K562 (cell line): ENCODE measurements around the gene EPHA2. TPM values are rescaled to one million over a fixed set of nuclear protein-coding genes. Genes with fewer than 3 reads are reported as not detected.
A peak's percentile ranks its signal among the peaks of the same experiment; 100 is the strongest.

ENCODE experiments used
- ATAC-seq: fragments of 200-7000 bp; cut with Tn5 transposase; 3 replicates; pipeline ENCODE4 v1.9.1; 2020; ENCODE audit warnings: moderate library complexity
- BruUV-seq: library from RNA; stranded (reverse); fragments of 400-500 nt; replicated peaks from 2 replicates; lab custom pipeline; 2021; lab: Mats Ljungman, UMichigan
- CTCF ChIA-PET: fragments of 300-600 bp; formaldehyde crosslinking; extraction: SDS; loops from one replicate; lab custom pipeline; 2021; ENCODE audit warnings: low intra/inter-chr PET ratio; lab: Yijun Ruan, JAX
- POLR2A ChIA-PET: fragments of 300-600, 350-650 bp; sonication (Branson Sonifier 250); formaldehyde crosslinking; extraction: SDS; loops from one replicate; lab custom pipeline; 2021; ENCODE audit warnings: antibody characterized with exemption, inconsistent platforms; lab: Yijun Ruan, JAX
- DNase-seq, 4 experiments: peaks; one replicate each; pipeline versions ENCODE4 v3.0.0 to v3.0.0-alpha.2; 2011 to 2018; ENCODE audit warnings: low spot score in 3 of 4, mixed read lengths in 3 of 4; ENCODE audit errors: extremely low read depth in 1 of 4
- FAIRE-seq: peaks from 2 replicates; lab custom pipeline; 2011; peaks lifted over from hg19 to GRCh38; lab: Jason Lieb, UNC
- H2AFZ ChIP-seq: 2 replicates; pipeline ENCODE4 v1.6.0; 2011; ENCODE audit warnings: low read depth, low read length, control low read depth, inconsistent platforms
- H3K27ac ChIP-seq: fragments of 200-600 bp; 3 replicates; pipeline ENCODE4 v1.8.0; 2011; ENCODE audit warnings: low read depth, mild to moderate bottlenecking, control low read depth, inconsistent platforms, low read length, moderate library complexity, mixed read lengths; ENCODE audit errors: extremely low read depth
- H3K27me3 ChIP-seq, 2 experiments: fragments of 300-600 bp in 1 of 2; 2 replicates in 1 of 2; 3 replicates in 1 of 2; pipeline versions ENCODE4 v1.6.0 to v1.8.0; 2011; ENCODE audit warnings: inconsistent platforms in 2 of 2, low read length in 2 of 2, mild to moderate bottlenecking in 1 of 2, mixed read lengths in 1 of 2, moderate library complexity in 1 of 2; ENCODE audit not compliant: control insufficient read depth in 2 of 2, insufficient read depth in 2 of 2
- H3K36me3 ChIP-seq: fragments of 300-600 bp; 3 replicates; pipeline ENCODE4 v1.8.0; 2011; ENCODE audit warnings: mild to moderate bottlenecking, low read length, inconsistent platforms; ENCODE audit not compliant: control insufficient read depth, insufficient read depth
- H3K4me1 ChIP-seq, 2 experiments: fragments of 200-600 bp in 1 of 2; replicated peaks in 1 of 2; 2 replicates in 1 of 2; 3 replicates in 1 of 2; pipeline versions ENCODE4 v1.5.1 to v1.8.0; 2011; ENCODE audit warnings: inconsistent platforms in 2 of 2, low read length in 2 of 2, mild to moderate bottlenecking in 1 of 2, mixed read lengths in 1 of 2, moderate library complexity in 1 of 2; ENCODE audit not compliant: control insufficient read depth in 2 of 2, insufficient read depth in 2 of 2
- H3K4me2 ChIP-seq: 2 replicates; pipeline ENCODE4 v1.6.1; 2011; ENCODE audit warnings: low read length, control low read depth, inconsistent platforms, mixed read lengths; ENCODE audit not compliant: insufficient read depth
- H3K4me3 ChIP-seq: fragments of 200-600 bp; sonication (generic), shearing (Covaris generic); 2 replicates; pipeline ENCODE4 v1.5.1; 2016; ENCODE audit warnings: control low read depth, inconsistent platforms
- H3K79me2 ChIP-seq: fragments of 200-600 bp; 3 replicates; pipeline ENCODE4 v1.8.0; 2011; ENCODE audit warnings: low read length, inconsistent platforms; ENCODE audit not compliant: control insufficient read depth, insufficient read depth
- H3K9ac ChIP-seq, 2 experiments: 2 replicates each; pipeline versions ENCODE4 v1.6.0 to v1.6.1; 2011; ENCODE audit warnings: low read depth in 2 of 2, low read length in 2 of 2, control low read depth in 1 of 2, inconsistent platforms in 1 of 2, mild to moderate bottlenecking in 1 of 2, mixed read lengths in 1 of 2; ENCODE audit not compliant: insufficient read depth in 1 of 2
- H3K9me1 ChIP-seq: one replicate; pipeline ENCODE4 v1.6.0; 2011; ENCODE audit warnings: inconsistent platforms, mild to moderate bottlenecking, low read length, moderate library complexity; ENCODE audit not compliant: control insufficient read depth, insufficient read depth
- H3K9me3 ChIP-seq: replicated peaks from 2 replicates; pipeline ENCODE4 v1.5.1; 2011; ENCODE audit warnings: low read depth, low read length, inconsistent platforms; ENCODE audit not compliant: control insufficient read depth, insufficient read depth
- H4K20me1 ChIP-seq: replicated peaks from 2 replicates; pipeline ENCODE4 v1.6.1; 2011; ENCODE audit warnings: low read length, inconsistent platforms, mixed read lengths; ENCODE audit not compliant: control insufficient read depth, insufficient read depth
- ELF2 ChIP-seq: fragments of 250-450 bp; sonication (Bioruptor Pico); IDR thresholded peaks from 2 replicates; pipeline ENCODE4 v1.5.0; 2021; ENCODE audit warnings: mild to moderate bottlenecking
- HMGN3 ChIP-seq: IDR thresholded peaks from 2 replicates; pipeline ENCODE4 v1.6.1; 2011; ENCODE audit warnings: borderline replicate concordance, low read depth, mild to moderate bottlenecking, mixed read lengths, low read length; ENCODE audit not compliant: insufficient read length; ENCODE audit errors: extremely low read depth
- KDM5B ChIP-seq: fragments of 200-600 bp; sonication (generic); IDR thresholded peaks from 2 replicates; pipeline ENCODE4 v1.6.1; 2012; ENCODE audit warnings: low read depth, mild to moderate bottlenecking, moderate library complexity, low read length, control low read depth, inconsistent platforms; ENCODE audit not compliant: insufficient replicate concordance
- MTA3 ChIP-seq: fragments of 450-650 bp; formaldehyde crosslinking; IDR thresholded peaks from 2 replicates; pipeline ENCODE4 v1.6.1; 2017; ENCODE audit warnings: mild to moderate bottlenecking, borderline replicate concordance
- SP2 ChIP-seq: IDR thresholded peaks from 2 replicates; pipeline ENCODE4 v1.6.1; 2011; ENCODE audit warnings: mild to moderate bottlenecking, low read depth, low read length, moderate library complexity; ENCODE audit not compliant: poor library complexity, severe bottlenecking; ENCODE audit errors: extremely low read depth
- ZBTB5 ChIP-seq: fragments of 450-650 bp; IDR thresholded peaks from 2 replicates; pipeline ENCODE4 v1.6.1; 2017; ENCODE audit warnings: antibody characterized with exemption
- ZNF12 ChIP-seq: sonication (generic); formaldehyde crosslinking; IDR thresholded peaks from 2 replicates; pipeline ENCODE4 v1.4.0; 2020; ENCODE audit warnings: mild to moderate bottlenecking, missing genetic modification reagents
- ZNF184 ChIP-seq: sonication (generic); formaldehyde crosslinking; IDR thresholded peaks from 2 replicates; pipeline ENCODE4 v1.5.0; 2020; ENCODE audit warnings: missing genetic modification reagents
- ZNF444 ChIP-seq: fragments of 250-450 bp; sonication (Bioruptor Pico); IDR thresholded peaks from 2 replicates; pipeline ENCODE4 v1.4.0; 2020; ENCODE audit warnings: mild to moderate bottlenecking, moderate library complexity
- ZNF644 ChIP-seq: fragments of 200-800 bp; sonication (Bioruptor generic); IDR thresholded peaks from 2 replicates; pipeline ENCODE4 v1.6.1; 2016; ENCODE audit warnings: low read depth, missing genetic modification characterization, missing compliant biosample characterization
- whole genome bisulfite sequencing: fragments of 100-300 bp; shearing (Covaris generic); methylation state at CpG from one replicate; pipeline ENCODE4 v1.1.6; 2016; ENCODE audit warnings: low coverage, mixed read lengths; ENCODE audit not compliant: insufficient coverage; ENCODE audit errors: missing lambda C conversion rate; 5-methylcytosine and 5-hydroxymethylcytosine counted together
- in situ Hi-C: fragments of 300-500 bp; cut with MboI; formaldehyde crosslinking; loops from 4 replicates; pipeline ENCODE4 v1.15.0; 2018; ENCODE audit warnings: inconsistent platforms, mixed read lengths
- intact Hi-C: fragments of 100-400 bp; cut with micrococcal nuclease; formaldehyde crosslinking; loops from 2 replicates; pipeline ENCODE4 v1.14.2; 2022
- polyA plus RNA-seq, 8 experiments: library from polyadenylated mRNA; depleted of rRNA in 4 of 8; stranded (reverse) in 5 of 8; unstranded in 3 of 8; fragments of >200 nt; fragmentation: Nextera tagmentation in 2 of 8; fragmentation: Illumina TruSeq in 1 of 8; extraction: Ambion mirVana in 2 of 8; extraction: Trizol in 1 of 8; gene quantifications; 2 replicates each; pipeline versions ENCODE4 v1.2.1 to v1.2.3, GENCODE V29; 2011 to 2014; ENCODE audit warnings: inconsistent platforms in 1 of 8, missing spikeins in 1 of 8
- total RNA-seq, 7 experiments: library from RNA; depleted of rRNA in 6 of 7; stranded (reverse); fragments of >200 nt in 6 of 7; fragmentation: Illumina TruSeq in 2 of 7; extraction: Trizol in 2 of 7; gene quantifications; 2 replicates each; pipeline versions ENCODE4 v1.2.1 to v1.2.3, GENCODE V29; 2011 to 2021; ENCODE audit warnings: low replicate concordance in 1 of 7
- TF ChIP-seq, protein P1 (sequence below): sonication (generic); formaldehyde crosslinking; IDR thresholded peaks from 2 replicates; pipeline ENCODE4 v1.8.1; 2023; ENCODE audit warnings: mild to moderate bottlenecking, missing genetic modification reagents
- TF ChIP-seq, protein P2 (sequence below): fragments of 450-650 bp; IDR thresholded peaks from 2 replicates; pipeline ENCODE4 v1.6.1; 2017; ENCODE audit warnings: antibody characterized with exemption, mild to moderate bottlenecking

EPHA2 gene
- total and polyA plus RNA-seq, 9 of the 15 experiments (the other 6 are each of a cell fraction or from before 2014, with no cell fraction given), result 0.04 to 0.40 (median 0.07) TPM; not detected in 4

GRCh38 chr1:16173447-16174260 is 17.8 kb upstream of the EPHA2 start:
- intact Hi-C loops, result no loop called here
- Histone ChIP-seq H3K4me1 (peaks cover 38 to 55% of the 10 kb centered on the region in 2 experiments), H3K79me2 (no peaks in the 10 kb centered on the region), H3K27me3 (no peaks in the 10 kb centered on the region), H3K4me3 (no peak overlapping the region), H3K9me3 (no peaks in the 10 kb centered on the region), H4K20me1 (no peaks in the 10 kb centered on the region), H2AFZ (peak overlapping the region; percentile 95), H3K9me1 (no peaks in the 10 kb centered on the region), H3K9ac (peak overlapping the region; percentile 72 to 92), H3K4me2 (peak overlapping the region; percentile 75), H3K27ac (peak overlapping the region; percentile 85), H3K36me3 (no peaks in the 10 kb centered on the region)
- 70% methylated on average over 12 of the region's 12 CpGs for WGBS
- BruUV-seq, result no TSS peak
- ChIA-PET CTCF (interaction anchor here (0.6 kb wide), 1 partner anchor 190 kb away, joined by 4 read pairs; no protein-coding TSS in a partner anchor), POLR2A (interaction anchor here (1.0 to 1.3 kb wide), 2 partner anchors 11 to 91 kb away, joined by 3 read pairs; no protein-coding TSS in a partner anchor)
- DNase-seq (peak in 3 of 4 experiments; percentile 38 to 51 (median 48)), ATAC-seq (peak; percentile 6; the same call in 1 of the 3 replicates), FAIRE-seq (no peak)
- in situ Hi-C loops, result no loop called here
- no peak for TF ChIP-seq ELF2 (CRISPR knock-in tag)
- TF ChIP-seq SP2, result no peak
- no peak for TF ChIP-seq ZBTB5
- TF ChIP-seq ZNF184 (CRISPR knock-in tag), result no peak
- TF ChIP-seq, protein P1, sequence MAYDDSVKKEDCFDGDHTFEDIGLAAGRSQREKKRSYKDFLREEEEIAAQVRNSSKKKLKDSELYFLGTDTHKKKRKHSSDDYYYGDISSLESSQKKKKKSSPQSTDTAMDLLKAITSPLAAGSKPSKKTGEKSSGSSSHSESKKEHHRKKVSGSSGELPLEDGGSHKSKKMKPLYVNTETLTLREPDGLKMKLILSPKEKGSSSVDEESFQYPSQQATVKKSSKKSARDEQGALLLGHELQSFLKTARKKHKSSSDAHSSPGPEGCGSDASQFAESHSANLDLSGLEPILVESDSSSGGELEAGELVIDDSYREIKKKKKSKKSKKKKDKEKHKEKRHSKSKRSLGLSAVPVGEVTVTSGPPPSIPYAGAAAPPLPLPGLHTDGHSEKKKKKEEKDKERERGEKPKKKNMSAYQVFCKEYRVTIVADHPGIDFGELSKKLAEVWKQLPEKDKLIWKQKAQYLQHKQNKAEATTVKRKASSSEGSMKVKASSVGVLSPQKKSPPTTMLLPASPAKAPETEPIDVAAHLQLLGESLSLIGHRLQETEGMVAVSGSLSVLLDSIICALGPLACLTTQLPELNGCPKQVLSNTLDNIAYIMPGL (CRISPR knock-in tag), result no peak
- TF ChIP-seq ZNF12 (CRISPR knock-in tag), result peak; percentile 7; the same call in 1 of the 2 replicates
- no peak for TF ChIP-seq ZNF644 (tag)
- TF ChIP-seq MTA3, result peak; percentile 62; the same call in 1 of the 2 replicates
- TF ChIP-seq KDM5B, result peak; percentile 35
- TF ChIP-seq, protein P2, sequence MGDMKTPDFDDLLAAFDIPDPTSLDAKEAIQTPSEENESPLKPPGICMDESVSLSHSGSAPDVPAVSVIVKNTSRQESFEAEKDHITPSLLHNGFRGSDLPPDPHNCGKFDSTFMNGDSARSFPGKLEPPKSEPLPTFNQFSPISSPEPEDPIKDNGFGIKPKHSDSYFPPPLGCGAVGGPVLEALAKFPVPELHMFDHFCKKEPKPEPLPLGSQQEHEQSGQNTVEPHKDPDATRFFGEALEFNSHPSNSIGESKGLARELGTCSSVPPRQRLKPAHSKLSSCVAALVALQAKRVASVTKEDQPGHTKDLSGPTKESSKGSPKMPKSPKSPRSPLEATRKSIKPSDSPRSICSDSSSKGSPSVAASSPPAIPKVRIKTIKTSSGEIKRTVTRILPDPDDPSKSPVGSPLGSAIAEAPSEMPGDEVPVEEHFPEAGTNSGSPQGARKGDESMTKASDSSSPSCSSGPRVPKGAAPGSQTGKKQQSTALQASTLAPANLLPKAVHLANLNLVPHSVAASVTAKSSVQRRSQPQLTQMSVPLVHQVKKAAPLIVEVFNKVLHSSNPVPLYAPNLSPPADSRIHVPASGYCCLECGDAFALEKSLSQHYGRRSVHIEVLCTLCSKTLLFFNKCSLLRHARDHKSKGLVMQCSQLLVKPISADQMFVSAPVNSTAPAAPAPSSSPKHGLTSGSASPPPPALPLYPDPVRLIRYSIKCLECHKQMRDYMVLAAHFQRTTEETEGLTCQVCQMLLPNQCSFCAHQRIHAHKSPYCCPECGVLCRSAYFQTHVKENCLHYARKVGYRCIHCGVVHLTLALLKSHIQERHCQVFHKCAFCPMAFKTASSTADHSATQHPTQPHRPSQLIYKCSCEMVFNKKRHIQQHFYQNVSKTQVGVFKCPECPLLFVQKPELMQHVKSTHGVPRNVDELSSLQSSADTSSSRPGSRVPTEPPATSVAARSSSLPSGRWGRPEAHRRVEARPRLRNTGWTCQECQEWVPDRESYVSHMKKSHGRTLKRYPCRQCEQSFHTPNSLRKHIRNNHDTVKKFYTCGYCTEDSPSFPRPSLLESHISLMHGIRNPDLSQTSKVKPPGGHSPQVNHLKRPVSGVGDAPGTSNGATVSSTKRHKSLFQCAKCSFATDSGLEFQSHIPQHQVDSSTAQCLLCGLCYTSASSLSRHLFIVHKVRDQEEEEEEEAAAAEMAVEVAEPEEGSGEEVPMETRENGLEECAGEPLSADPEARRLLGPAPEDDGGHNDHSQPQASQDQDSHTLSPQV, result peak; percentile 80
- no peak for TF ChIP-seq HMGN3
- TF ChIP-seq ZNF444 (CRISPR knock-in tag), result no peak
